Epithelial cell of esophagus (primary cell): Measurements from ENCODE around the gene UBIAD1.
A peak's percentile ranks its signal among the peaks of the same experiment; 100 is the strongest.

Source experiments
- DNase-seq: peaks from one replicate; pipeline ENCODE4 v3.0.0; 2010; ENCODE audit warnings: low read depth
- H3K4me3 ChIP-seq: 2 replicates; pipeline ENCODE4 v1.5.1; 2011; ENCODE audit warnings: mild to moderate bottlenecking, low read length, control low read depth
- CTCF ChIP-seq: IDR thresholded peaks from 2 replicates; pipeline ENCODE4 v1.5.1; 2011; ENCODE audit warnings: low read depth, mild to moderate bottlenecking, low read length, control low read depth, inconsistent platforms; ENCODE audit not compliant: insufficient read depth; ENCODE audit errors: missing control alignments

The UBIAD1 gene

DNA sequence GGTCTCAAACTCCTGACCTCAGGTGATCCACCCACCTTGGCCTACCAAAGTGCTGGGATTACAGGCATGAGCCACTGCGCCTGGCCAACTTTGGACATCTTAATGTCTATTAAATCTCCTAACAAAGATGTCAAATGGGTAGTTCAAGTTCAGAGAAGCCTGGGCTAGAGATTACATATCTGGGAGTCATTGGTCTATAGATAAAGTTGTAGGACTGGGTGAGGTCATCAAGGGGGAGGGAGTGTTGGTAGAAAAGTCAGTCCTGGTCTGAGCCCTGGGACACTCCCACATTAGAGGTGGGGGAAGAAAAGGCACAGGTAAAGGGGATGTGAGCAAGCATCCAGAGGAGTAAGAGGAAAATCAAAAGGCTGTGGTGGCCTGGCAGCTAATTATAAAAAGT is 6.6 kb downstream of the UBIAD1 start:
- DNase-seq: no peak
- no peak for TF ChIP-seq CTCF
- no peak overlapping the region for H3K4me3 ChIP-seq

DNA sequence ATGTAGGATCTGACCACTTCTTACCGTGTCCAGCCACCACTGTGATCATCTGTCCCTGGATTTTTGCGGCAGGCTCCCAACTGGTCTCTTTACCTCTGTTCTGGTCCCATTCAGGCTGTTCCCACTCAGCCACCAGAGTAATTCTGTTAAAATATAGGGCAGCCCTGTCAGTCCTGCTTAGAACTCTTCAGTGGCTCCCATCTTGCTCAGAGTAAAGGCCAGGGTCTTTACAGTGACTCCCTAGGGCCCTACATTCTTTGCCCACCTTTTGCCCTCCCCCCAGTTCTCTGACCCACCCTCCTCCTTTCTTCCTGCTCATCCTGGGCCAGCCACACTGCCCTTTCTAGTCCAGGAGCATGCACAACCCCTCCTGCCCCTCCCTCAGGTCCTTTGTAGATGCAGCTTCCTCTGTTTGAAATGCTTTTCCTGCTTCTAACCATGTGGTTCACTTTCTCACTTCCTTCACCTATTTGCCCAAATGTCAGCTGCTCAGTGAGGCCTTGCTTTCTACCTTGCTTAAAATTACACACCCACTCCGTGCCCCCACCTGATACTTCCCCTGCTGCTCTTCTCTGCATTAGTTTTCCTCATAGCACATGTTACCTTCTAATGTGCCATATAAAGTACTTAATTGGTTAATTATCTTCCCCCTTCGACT is 7.8 kb downstream of the UBIAD1 start:
- DNase-seq: no peak
- no peak overlapping the region for H3K4me3 ChIP-seq
- TF ChIP-seq CTCF: no peak

- no peak overlapping the region for H3K4me3 ChIP-seq
- TF ChIP-seq CTCF: no peak
- no peak for DNase-seq
Observed at GRCh38 chr1:11281518-11282331, 8.7 kb downstream of the UBIAD1 start.

GRCh38 chr1:11283151-11283550 is 10.2 kb downstream of the UBIAD1 start:
- no peak overlapping the region for H3K4me3 ChIP-seq
- no peak for TF ChIP-seq CTCF

DNA sequence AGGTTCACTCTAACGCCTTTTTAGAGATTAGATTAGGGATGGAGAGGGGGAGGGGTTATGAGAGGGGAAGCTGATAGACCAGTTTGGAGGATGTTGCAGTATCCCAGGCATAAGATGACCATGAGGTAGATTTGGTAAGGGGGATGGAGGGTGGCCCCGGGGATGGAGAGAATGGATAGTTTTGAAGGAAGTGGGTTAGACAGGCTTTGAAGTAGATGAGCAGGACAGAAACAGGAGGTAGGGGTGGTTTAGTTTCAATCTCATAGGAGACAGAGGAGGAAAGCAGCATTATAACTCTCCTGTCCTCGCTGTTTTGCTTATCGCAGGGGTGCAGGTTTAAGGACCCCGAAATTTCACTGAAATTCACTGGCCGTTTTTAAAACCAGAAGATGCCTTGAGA is 11.8 kb downstream of the UBIAD1 start:
- no peak for DNase-seq
- no peak overlapping the region for H3K4me3 ChIP-seq
- no peak for TF ChIP-seq CTCF

More at GRCh38 chr1:11283151-11283550, 10.2 kb downstream of the UBIAD1 start:
- DNase-seq: no peak

GRCh38 chr1:11285883-11286734 is 13.1 kb downstream of the UBIAD1 start:
- peak; percentile 37 for TF ChIP-seq CTCF
- no peak overlapping the region for H3K4me3 ChIP-seq

More at GRCh38 chr1:11285883-11286734, 13.1 kb downstream of the UBIAD1 start:
- peak; percentile 41 for DNase-seq
